Gastroesophageal sphincter (tissue), 3 donors: ENCODE results near the gene NPHP4.

Experiments used
- EP300 ChIP-seq: sonication (generic); formaldehyde crosslinking; IDR thresholded peaks from one replicate; pipeline ENCODE4 v1.6.1; 2017; ENCODE audit warnings: antibody characterized with exemption, mild to moderate bottlenecking
- TF ChIP-seq, protein P1 (sequence below), 4 experiments: fragments of 200-600 bp in 2 of 4; fragments of 450-650 bp in 2 of 4; sonication (generic) in 1 of 4; IDR thresholded peaks; one replicate each; pipeline ENCODE4 v1.5.1; 2017 to 2019; ENCODE audit warnings: antibody characterized with exemption in 4 of 4, mild to moderate bottlenecking in 2 of 4, moderate library complexity in 2 of 4

DNA sequence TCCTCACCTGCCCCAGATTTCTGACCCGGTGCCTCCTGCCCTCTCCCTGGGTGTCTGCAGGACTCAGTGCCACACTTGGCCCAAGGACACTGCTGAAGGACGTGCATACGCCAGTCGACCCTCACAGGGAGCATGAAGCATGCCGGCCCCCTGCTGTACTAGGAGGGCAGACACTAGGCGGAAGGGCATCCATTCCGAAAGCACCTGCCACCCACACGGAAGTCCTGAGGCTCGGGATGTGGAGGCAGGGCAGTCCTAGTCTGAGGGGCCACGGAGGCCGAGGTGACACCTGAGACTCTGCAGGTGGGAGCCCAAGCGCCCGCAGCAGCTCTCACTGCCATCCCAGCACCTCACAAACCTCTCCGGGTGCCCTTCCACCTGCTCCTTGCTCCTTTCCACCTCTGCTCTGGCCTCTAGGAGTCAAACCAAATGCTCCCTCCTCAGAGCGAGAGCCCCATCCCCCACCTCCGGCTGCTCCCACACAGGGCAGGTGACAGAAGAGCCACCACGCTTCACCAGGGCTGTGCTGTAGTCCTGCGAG lies 2.4 kb downstream of the NPHP4 start:
- TF ChIP-seq, protein P1, sequence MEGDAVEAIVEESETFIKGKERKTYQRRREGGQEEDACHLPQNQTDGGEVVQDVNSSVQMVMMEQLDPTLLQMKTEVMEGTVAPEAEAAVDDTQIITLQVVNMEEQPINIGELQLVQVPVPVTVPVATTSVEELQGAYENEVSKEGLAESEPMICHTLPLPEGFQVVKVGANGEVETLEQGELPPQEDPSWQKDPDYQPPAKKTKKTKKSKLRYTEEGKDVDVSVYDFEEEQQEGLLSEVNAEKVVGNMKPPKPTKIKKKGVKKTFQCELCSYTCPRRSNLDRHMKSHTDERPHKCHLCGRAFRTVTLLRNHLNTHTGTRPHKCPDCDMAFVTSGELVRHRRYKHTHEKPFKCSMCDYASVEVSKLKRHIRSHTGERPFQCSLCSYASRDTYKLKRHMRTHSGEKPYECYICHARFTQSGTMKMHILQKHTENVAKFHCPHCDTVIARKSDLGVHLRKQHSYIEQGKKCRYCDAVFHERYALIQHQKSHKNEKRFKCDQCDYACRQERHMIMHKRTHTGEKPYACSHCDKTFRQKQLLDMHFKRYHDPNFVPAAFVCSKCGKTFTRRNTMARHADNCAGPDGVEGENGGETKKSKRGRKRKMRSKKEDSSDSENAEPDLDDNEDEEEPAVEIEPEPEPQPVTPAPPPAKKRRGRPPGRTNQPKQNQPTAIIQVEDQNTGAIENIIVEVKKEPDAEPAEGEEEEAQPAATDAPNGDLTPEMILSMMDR (IDR thresholded peaks at IDR 0.05) = no peak
- TF ChIP-seq EP300 = no peak
